GM18870 (cell line): Measurements from ENCODE around the gene GRIK1.

ENCODE experiments used
- ATAC-seq: cut with Tn5 transposase; IDR thresholded peaks from one replicate; pipeline ENCODE4 v1.9.1; 2021; ENCODE audit warnings: moderate library complexity; ENCODE audit not compliant: unreplicated experiment

Gene GRIK1

DNA sequence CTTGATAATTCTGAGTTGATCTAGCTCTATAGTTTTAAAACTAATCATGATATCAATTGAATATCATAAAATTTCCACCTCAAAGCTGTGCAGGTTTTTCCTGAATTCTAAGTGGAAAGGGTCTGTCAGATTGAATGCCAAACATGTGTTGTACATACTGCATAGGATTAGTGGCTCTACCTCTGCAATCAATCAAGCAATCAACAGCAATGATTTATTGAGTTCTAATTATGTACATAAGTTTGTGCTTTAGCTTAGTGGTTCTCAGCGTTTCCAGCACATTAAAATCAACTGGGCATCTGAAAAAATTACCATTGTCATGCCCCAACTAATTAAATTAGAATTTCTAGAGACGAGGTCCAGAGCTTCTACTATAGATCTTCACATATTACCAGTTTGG is 389.6 kb downstream of the GRIK1 start:
- ATAC-seq: no peak

DNA sequence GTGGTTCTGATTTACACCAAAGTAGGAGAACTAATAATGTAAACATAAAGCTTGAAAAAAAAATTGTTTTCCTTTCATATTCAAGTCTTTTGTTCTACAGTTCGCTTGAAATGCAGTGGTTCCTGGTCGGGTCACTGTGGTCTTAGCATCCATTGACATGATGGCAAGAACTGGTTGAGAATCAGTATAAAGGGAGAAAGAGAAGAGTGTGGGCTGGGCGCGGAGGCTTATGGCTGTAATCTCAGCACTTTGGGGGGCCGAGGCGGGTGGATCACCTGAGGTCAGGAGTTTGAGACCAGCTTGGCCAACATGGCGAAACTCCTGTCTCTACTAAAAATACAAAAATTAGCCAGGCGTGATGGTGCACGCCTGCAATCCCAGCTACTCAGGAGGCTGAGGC is 390.2 kb downstream of the GRIK1 start:
- ATAC-seq: no peak

DNA sequence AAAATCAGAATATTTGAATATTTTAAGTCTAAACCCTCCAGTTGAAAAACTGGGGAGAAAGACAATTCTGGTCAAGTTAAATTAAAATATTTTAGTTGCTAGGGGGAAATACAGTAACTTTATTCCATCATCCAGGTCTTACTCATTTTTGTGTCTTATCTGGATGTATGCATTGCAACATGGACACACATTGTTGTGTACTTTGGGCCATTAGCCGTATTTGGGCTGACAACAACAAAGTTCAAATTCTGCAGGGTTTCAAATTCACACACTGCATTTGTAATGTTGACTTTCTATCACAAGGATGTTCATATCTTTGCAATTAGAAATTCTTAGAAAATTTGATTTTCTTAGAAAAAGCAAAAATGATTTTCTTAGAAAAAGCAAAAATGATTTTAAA is 391.8 kb downstream of the GRIK1 start:
- no peak for ATAC-seq

DNA sequence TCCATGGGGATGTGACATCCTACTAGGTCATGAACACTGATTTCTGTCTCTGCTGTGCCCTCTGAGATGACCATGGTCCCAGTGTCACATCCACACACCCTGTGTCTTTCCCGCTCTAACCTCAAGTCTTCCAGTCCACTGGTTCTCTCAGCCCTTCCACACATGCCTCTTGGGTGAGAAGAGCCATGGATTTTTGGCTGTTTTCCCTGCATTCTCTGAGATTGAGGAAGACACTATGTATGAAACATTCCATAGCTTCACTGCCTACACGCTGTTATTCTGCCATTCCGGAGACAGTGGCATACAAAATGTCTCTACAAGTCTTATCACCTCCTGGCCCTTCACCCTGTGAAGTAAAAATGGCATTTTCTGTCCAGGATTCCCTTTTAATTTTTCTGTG is 393.7 kb downstream of the GRIK1 start:
- ATAC-seq: no peak

DNA sequence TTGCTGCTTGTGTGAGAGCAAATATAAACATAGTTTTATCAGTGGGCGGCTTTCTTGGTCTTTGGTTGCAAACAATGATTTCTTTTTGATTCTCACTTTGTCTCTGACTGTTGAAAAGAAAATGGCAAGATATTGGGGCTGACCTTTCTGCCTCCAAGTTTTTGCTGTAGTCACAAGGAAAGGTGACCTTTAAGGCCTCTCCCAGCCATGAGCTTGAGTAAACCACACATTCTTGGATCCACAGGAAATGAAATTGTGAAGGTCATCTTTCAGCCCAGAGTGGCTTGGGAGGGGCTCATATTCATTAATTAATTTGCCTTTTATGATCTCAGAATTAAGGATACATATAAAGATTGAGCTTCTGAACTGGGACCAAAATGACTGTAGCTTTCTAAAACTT is 399.5 kb downstream of the GRIK1 start:
- no peak for ATAC-seq

DNA sequence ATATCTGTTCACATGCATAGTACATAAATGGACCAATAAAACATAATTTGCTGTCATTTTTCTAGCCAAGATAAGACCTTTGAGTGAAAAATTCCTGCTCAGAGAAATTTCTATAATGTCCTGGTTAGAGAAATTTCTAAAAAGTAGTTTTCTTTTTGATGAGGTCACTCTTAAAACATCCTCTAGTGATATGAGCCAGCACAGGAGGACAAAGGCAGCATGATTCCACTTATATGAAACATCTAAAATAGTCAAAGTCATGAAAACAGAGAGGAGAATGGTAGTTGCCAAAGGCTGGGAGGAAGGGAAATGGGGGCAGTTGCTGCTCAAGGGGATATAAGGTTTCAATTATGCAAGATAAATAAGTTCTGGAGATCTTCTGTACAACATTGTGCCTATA is 401.7 kb downstream of the GRIK1 start:
- no peak for ATAC-seq

DNA sequence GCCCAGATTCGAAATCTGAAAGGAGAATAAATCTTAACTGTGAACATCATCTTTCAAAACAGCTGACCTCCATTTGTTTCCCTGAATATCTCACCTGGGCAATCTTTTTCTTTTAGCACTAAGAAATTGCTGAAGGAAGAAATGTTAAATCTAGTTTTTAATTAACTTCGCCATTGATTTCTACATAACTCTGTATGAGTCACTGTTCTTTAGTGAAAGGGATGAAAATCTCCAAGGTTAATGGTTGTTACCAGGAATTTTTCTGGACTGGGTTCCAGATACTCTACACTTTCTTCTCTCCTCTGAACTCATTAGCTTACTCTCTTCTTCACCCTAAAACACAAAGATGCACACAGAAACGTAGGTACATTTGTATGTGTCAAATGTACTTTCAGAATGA is 405.3 kb downstream of the GRIK1 start:
- no peak for ATAC-seq

DNA sequence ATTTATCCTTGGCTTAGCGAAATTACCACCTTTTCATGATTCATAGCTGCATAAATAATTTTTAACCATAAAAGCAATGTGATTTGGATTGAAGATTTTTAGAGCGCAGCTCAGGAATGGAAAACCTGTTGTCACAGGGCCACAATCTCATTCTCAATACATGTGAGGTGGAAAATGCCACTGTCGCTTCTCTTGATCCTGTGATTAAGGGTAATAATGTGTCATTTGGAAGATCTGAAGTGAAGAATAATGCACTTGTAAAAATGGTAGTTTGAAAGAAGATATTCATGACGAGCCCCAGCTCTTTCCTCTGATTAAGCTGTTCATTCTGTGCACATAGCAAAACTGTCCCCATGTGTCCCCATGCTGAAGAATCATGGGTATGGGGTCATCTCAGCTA is 410.7 kb downstream of the GRIK1 start:
- no peak for ATAC-seq

DNA sequence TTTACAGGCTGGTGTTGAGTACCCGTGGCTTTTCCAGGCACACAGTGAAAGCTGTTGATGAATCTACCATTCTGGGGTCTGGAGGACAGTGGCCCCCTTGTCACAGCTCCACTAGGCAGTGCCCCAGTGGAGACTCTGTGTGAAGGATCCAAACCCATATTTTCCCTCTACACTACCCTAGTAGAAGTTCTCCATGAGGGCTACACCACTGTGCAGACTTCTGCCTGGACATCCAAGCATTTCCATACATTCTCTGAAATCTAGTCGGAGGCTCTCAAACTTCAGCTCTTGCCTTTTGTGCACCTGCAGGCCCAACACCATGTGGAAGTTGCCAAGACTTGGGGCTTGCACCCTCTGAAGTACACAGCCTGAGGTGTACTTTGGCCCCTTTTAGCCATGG is 413.3 kb downstream of the GRIK1 start:
- ATAC-seq: no peak

DNA sequence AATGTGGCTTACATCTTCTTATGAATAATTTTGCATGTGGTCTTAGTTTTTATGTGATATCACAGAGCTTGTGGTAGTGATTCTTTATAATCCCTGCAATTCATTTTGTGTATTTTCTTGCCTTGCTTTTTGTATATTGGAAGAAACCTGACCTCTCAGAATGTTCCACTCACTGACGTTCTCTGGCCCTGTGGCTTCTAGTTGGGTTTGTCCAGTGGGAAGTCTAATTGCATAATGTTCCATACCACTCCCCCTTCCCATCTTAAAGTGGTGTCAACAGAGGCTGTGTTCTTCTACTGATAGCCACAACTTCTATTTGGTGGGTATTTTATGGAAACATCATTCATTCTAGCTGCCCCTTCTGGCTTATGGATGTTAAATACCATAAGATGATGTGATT is 415.7 kb downstream of the GRIK1 start:
- no peak for ATAC-seq

DNA sequence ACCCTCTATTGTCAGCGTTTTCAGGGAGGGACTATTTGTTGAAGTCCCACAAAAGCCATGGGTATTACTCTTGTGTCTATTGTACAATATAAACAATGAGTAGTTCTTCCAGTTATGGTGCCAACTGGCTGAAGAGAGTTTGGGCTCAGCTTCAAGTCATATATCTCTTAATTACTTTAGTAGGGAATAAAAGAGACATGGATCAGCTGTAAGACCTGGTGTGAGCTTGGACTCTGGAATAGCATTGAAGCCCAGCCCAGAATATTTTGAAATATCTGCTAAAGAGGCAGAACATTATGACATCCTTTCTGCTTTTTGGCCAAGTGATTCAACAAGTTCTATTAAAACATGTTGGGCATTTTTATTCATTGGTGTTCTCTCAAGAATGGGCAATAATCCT is 416.1 kb downstream of the GRIK1 start:
- ATAC-seq: no peak

DNA sequence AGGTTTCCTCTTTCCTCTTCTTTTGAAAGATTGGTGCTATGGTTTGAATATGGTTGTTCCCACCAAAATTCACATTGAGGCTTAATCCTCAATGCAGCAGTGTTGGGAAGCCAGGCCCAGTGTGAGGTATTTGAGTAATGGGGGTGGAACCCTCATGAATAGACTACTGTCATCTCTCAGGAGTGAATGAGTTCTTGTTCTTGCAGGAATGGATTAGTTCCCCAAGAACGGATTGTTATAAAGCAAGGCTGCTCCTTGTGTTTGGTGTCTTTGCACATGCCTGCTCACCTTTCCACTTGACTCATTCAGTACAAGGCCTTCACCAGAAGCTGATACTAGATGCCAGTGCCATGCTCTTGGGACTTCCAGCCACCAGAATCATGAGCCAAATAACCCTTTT is 417.9 kb downstream of the GRIK1 start:
- ATAC-seq: no peak

DNA sequence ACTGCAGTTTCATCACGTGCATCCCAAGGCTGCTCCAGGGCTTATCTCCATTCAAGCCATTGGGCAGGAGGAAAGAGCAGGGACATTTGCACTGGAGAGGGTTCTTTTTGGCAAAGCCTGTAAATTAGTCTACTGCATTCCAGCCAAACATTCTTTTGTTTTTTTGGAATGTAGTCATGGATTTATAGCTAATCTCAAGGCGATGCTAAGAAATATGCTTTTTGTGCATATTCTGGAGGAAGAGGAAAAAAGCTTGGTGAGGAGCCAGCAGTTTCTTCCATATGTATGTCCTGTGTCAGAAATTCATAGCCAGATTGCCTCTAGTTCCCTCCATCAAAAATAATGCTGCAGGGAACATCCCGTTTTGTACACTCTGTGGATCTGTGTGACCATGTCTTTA is 419.6 kb downstream of the GRIK1 start:
- ATAC-seq: no peak

DNA sequence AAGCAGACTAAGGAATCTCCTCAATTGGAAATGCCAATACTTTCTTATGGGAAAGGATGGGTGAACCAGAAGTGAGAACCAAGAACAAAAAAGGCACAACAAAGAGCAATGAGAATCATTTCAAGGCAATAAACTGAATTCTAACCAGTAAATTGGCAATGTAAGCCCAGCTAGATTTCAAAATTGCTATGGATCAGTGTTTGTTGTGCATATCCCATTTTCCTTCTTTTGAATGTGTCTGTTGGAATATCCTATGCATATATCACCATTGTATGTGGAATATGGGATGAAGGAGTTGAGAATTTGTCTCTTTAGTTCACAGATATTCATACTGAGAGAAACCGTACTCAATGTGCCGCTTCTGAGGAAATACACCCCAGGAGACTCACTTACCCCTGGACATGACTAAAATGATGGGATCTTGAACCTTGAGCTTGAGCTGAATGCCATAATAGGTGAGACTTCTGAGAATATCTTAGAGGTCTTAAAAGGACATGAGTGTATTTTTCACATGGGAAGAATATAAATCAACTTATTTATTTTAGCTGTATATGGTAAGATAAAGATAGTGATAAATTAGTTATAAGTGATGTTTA is 425.0 kb downstream of the GRIK1 start:
- no peak for ATAC-seq

DNA sequence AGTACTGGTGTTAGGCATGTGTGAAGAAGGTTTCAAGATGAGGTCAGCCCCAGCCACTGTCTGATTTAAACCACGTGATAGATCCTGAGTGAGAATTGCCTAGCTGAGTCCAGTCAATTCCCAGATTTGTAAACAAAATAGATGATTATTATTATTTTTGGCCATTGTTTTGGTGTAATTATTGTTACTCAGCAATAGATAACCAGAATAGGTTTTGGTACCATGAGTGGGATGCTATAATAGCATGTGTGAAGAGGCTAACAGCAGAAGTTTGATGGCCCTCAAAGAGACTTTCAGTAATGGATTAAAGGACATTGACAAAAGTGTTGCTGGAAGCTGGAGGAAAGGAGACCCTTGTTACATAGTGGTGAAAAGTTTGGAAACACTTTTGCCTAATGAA is 426.3 kb downstream of the GRIK1 start:
- ATAC-seq: no peak

DNA sequence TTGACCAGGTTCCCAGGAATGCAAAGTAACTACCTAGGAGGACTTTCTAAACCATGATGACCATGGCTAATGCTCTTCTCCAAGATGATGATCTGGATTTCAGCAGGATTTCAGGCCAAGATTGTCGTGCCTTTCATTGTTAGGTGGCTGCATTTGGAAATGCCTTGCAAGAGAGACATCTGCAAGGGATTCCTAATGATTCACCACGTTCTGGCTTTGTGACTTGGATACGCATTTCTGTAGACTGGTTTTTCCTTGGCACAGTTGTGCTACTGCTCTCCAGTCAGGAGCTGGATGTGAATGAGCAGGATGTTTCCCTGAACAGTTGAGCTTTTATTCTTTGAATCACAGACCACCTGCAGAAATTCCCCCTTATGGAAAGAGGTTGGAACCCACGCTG is 428.7 kb downstream of the GRIK1 start:
- no peak for ATAC-seq

DNA sequence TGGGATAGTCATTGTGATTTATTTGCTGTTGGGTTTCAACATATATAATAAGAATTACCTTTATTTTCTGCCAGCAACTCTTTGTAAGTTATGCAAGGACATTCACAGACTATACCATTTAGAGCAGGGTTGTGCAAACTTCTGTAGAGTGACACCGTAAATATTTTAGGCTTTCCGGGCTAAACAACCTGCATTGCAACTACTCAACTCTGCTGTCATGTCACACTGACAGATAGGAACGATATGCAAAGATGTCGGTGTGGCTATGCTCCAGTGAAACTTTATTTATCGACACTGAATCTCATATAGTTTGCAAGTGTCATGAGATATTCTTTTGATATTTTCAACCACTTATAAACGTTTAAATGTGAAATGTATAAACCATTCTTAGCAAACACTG is 430.7 kb downstream of the GRIK1 start:
- no peak for ATAC-seq

DNA sequence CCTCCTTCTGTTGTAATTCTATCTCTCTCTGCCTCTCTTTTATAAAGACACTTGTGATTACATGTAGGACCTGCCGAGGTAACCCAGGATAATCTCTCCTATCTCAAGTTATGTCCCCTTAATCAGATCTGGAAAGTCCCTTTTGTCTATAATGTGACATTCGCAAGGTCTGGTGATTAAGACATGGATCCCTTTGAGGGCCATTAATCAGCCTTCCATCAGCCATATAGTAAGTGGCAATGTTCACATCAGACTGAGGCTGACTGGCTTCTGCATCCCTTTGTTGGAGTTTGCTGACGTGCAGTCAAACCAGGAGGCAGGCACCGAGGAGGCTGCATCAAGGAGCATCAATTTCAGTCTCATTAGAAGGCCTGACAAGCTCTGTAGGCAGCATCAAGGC is 431.5 kb downstream of the GRIK1 start:
- ATAC-seq: no peak

DNA sequence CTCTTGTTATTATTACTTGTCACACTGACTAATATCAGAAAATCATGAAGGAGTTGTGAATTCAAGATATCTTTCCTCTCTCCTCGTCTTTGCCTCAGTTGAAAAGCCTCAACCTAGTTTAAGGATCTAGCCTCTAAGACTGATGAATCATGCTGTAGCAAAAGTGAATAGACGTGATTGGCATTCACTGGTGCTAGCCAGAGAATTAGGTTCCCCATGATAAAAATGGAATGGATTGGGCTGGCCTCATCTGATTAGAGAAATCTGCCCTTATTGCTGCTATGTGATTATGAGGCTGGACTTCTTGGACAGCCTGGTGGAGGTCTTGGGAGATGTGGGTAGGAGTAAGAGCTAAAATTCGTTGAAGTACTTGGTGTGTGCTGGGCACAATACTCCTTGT is 432.8 kb downstream of the GRIK1 start:
- no peak for ATAC-seq

DNA sequence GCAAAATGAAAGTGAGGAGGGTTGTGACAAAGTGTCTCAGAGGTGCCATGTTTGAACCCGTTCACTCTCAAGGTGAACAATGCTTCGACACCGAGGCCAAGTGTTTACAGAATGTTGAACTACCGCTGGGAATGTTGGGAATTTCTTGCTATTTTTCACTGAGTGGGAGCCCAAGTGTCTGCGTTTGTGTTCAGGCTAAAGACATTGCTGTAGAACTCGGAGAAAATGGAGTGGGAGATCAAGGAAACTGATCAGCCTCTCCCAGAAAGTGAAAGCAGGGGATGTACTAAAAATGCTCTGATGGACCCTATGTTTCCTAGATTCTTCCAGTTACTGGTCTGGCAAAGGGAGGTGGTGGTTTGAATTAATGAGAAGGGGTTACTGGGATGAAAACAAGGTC is 433.6 kb downstream of the GRIK1 start:
- ATAC-seq: no peak

DNA sequence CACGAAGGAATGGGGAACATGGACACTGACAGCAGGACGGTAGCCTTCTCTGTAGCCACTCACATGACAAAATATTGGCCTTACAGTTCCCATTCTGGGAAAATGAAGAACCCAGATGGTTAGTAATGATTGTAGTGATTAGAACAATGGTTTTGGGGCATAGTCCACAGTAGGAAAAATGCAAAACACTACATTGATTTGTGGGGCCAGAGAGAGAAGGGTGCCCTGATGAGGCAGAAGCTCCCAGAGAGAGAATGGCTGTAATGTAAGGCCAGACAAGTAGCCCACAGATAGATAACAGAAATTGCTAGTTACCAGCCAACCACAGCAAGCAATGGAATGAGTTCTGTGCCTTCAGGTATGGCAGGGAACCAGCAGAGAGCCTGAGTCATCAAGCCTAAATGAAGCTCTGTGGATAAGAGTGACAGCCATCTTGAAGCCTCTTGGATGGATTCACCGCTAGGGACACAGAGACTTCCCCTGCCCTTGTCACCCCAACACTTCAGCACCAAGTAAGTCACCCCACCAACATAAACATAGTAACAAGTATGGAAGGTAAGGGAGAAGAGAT is 435.0 kb downstream of the GRIK1 start:
- no peak for ATAC-seq

DNA sequence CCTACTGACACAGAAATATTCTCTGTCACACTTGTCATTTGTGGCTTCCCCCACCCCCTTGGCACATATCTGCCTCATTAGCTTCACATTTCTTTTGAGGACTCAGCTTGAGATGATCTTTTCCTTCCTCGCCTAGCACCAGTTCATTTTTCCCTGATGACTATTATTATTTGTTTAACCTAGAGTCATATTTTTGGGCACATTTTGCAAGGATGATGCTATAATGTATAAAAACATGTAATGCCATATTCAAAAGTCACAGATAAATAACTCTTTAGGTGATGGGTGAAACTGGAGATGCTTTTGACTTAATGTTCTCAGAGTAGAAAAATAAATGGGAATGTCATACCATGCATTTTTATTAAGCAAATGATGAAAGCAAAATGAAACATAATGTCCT is 438.3 kb downstream of the GRIK1 start:
- ATAC-seq: no peak

DNA sequence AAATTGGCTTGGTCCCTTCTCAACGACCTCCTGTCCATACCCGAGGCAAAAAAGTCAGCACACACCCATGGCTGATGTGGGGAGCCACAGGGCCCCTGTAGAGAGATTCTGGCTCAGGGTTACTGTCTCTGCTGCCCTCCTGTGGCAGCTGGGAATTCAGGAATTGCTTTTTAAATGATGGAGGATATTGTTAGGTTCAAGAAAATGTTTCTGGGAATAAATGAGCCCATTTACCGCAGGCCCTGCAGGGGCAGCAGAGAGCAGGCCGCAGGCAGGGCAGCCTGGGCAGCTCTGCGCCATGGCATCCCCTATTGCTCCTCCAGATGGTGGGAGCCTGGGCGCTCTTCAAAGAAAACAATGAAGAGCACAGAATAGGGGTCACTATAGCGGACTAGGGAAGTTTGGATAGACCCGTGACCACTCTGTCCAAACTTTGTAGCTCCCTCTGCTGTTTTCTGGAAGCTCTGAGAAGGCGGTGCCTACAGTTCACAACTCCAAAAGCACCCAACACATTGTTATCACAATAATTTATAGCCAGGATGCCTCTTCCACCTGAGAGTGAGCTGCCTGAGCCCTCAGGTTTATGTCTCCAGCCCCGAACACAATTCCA is 440.0 kb downstream of the GRIK1 start:
- no peak for ATAC-seq
